H4 (cell line): ENCODE results near the gene SFRP4. TPM values are rescaled to one million over a fixed set of nuclear protein-coding genes. Genes with fewer than 3 reads are reported as not detected.

Source experiments
- total RNA-seq: library from RNA; depleted of rRNA; stranded (reverse); fragments of >200 nt; shearing (Covaris generic); gene quantifications from 2 replicates; pipeline ENCODE4 v1.2.3, GENCODE V29; 2014; rRNA removed

The SFRP4 gene
- total RNA-seq, 1 experiment from 2014 or later: 10.3 TPM

Other genes starting within 250 kb of the SFRP4 start
- not detected in 2 replicates for gene GPR141, start 233.1 kb downstream of the SFRP4 start, total RNA-seq
- gene NME8, start 68.2 kb downstream of the SFRP4 start, total RNA-seq: not detected in 2 replicates
- 224 and 226 TPM in 2 replicates for gene EPDR1, start 3.8 kb upstream of the SFRP4 start, total RNA-seq